ENCODE results near the gene RIMBP2. TPM values are rescaled to one million over a fixed set of nuclear protein-coding genes. Genes with fewer than 3 reads are reported as not detected.

RIMBP2 gene
- total and polyA plus RNA-seq, 9 of the 15 experiments (the other 6 are each of a cell fraction or from before 2014, with no cell fraction given), result not detected

- TF ChIP-seq ETV1 (tag; conservative IDR thresholded peaks at IDR 0.05; ENCODE audit: low read depth) (no peak), CBFA2T2 (conservative IDR thresholded peaks at IDR 0.05) (peak; percentile 75), JUN (IDR thresholded peaks at IDR 0.05; ENCODE audit: borderline replicate concordance, low read depth, low read length) (no peak), JUN (CRISPR knock-in tag; IDR thresholded peaks at IDR 0.05; ENCODE audit: borderline replicate concordance) (no peak), PCBP1 (IDR thresholded peaks at IDR 0.05; ENCODE audit: low read depth, low read length, poor library complexity, severe bottlenecking) (no peak), ZNF175 (CRISPR knock-in tag; IDR thresholded peaks at IDR 0.05; ENCODE audit: low read depth) (no peak), ARID3B (CRISPR knock-in tag; IDR thresholded peaks at IDR 0.05; ENCODE audit: borderline replicate concordance) (no peak), ZNF766 (CRISPR knock-in tag; conservative IDR thresholded peaks at IDR 0.05) (no peak), TEAD4 (IDR thresholded peaks at IDR 0.05; ENCODE audit: low read length) (peak; percentile 71), TEAD4 (CRISPR knock-in tag; IDR thresholded peaks at IDR 0.05; ENCODE audit: borderline replicate concordance) (no peak), KLF10 (CRISPR knock-in tag; IDR thresholded peaks at IDR 0.05) (no peak), BRF1 (IDR thresholded peaks at IDR 0.05; ENCODE audit: borderline replicate concordance, extremely low read depth, insufficient read length) (no peak), PHF8 (IDR thresholded peaks at IDR 0.05; ENCODE audit: borderline replicate concordance, low read length) (no peak), TAL1 (IDR thresholded peaks at IDR 0.05) (peak; percentile 53), ZNF384 (IDR thresholded peaks at IDR 0.05; ENCODE audit: low read depth, low read length) (peak; percentile 71), MTA2 (IDR thresholded peaks at IDR 0.05; ENCODE audit: low read depth) (no peak), MIER1 (IDR thresholded peaks at IDR 0.05; ENCODE audit: low read depth) (no peak), EGR1 (conservative IDR thresholded peaks at IDR 0.05) (peak; percentile 96), HOXB6 (CRISPR knock-in tag; IDR thresholded peaks at IDR 0.05; ENCODE audit: borderline replicate concordance) (no peak), ARID1B (IDR thresholded peaks at IDR 0.05) (peak; percentile 38; the same call in 1 of the 2 replicates), CBFA2T3 (IDR thresholded peaks at IDR 0.05) (peak; percentile 86), PHTF2 (CRISPR knock-in tag; IDR thresholded peaks at IDR 0.05) (no peak), ZNF121 (CRISPR knock-in tag; conservative IDR thresholded peaks at IDR 0.05) (no peak)
- TF ChIP-seq, protein P1, sequence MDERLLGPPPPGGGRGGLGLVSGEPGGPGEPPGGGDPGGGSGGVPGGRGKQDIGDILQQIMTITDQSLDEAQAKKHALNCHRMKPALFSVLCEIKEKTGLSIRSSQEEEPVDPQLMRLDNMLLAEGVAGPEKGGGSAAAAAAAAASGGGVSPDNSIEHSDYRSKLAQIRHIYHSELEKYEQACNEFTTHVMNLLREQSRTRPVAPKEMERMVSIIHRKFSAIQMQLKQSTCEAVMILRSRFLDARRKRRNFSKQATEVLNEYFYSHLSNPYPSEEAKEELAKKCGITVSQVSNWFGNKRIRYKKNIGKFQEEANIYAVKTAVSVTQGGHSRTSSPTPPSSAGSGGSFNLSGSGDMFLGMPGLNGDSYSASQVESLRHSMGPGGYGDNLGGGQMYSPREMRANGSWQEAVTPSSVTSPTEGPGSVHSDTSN (CRISPR knock-in tag; IDR thresholded peaks at IDR 0.05; ENCODE audit: low read depth), result no peak
- TF ChIP-seq, protein P1 (tag; conservative IDR thresholded peaks at IDR 0.05; ENCODE audit: low read depth), result peak; percentile 56
- TF ChIP-seq, protein P2, sequence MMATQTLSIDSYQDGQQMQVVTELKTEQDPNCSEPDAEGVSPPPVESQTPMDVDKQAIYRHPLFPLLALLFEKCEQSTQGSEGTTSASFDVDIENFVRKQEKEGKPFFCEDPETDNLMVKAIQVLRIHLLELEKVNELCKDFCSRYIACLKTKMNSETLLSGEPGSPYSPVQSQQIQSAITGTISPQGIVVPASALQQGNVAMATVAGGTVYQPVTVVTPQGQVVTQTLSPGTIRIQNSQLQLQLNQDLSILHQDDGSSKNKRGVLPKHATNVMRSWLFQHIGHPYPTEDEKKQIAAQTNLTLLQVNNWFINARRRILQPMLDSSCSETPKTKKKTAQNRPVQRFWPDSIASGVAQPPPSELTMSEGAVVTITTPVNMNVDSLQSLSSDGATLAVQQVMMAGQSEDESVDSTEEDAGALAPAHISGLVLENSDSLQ (IDR thresholded peaks at IDR 0.05), result peak; percentile 19; the same call in 1 of the 2 replicates
Observed at GRCh38 chr12:130448044-130448821, 267.9 kb downstream of the RIMBP2 start (continued).

All from K562 (cell line).